Effector memory CD4-positive, alpha-beta T cell (primary cell): ENCODE data around the gene RDH13.
"Not testable (repeated sequence)": the region's sequence is repeated elsewhere in the genome, so short reads cannot be mapped to it uniquely, and the experiment has no call there.

Experiments
- DNase-seq, 3 donors: peaks; one replicate each; pipeline ENCODE4 v3.0.0-alpha.2; 2020
- H3K27ac ChIP-seq: 2 replicates; pipeline ENCODE4 v1.7.0; 2013; ENCODE audit warnings: mild to moderate bottlenecking, low read length, moderate library complexity; ENCODE audit not compliant: insufficient read depth, poor library complexity, severe bottlenecking
- H3K27me3 ChIP-seq: replicated peaks from 2 replicates; pipeline ENCODE4 v1.7.0; 2013; ENCODE audit warnings: mild to moderate bottlenecking, low read length; ENCODE audit not compliant: insufficient read depth, control insufficient read depth, poor library complexity, severe bottlenecking
- H3K36me3 ChIP-seq: 2 replicates; pipeline ENCODE4 v1.7.0; 2013; ENCODE audit warnings: mild to moderate bottlenecking, low read length, moderate library complexity; ENCODE audit not compliant: control insufficient read depth, insufficient read depth
- H3K4me1 ChIP-seq: 2 replicates; pipeline ENCODE4 v1.7.0; 2013; ENCODE audit warnings: low read length, mild to moderate bottlenecking; ENCODE audit not compliant: control insufficient read depth, insufficient read depth, poor library complexity, severe bottlenecking
- H3K4me3 ChIP-seq: 2 replicates; pipeline ENCODE4 v1.7.0; 2013; ENCODE audit warnings: low read length, low read depth, mild to moderate bottlenecking; ENCODE audit not compliant: insufficient read depth, poor library complexity, severe bottlenecking
- H3K9me3 ChIP-seq: 2 replicates; pipeline ENCODE4 v1.7.0; 2013; ENCODE audit warnings: mild to moderate bottlenecking, low read length, moderate library complexity; ENCODE audit not compliant: control insufficient read depth

RDH13 gene

DNA sequence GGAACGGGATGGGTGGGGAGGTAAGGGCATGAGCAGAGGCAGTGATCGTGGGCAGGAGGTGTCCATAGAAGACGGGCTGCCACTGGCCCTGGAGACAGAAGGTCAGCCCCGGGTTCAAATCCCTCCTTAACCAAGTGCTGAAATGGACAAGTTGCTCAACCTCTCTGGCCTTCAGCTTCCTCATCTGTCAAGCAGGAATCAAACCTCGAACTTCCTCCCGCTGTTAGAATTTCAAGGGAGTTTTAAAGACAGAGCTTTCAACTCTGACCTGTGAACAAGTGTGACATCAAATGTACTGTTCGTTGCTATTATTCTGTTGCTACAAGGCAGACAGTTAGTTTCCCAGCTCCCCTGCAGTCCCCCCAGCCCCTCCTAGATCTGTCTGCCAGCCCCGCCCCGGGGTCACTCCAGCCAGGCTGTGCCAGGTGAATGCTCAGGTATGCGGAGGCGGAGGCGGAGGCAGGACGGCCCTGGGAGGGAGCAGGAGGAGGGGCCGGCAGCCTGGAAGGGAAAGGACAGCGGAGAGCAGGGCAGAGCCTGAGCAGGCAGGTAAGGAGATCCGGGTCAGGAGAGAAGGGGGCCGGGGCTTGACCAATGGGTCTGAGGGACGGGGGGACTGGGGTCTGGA, 12.5 kb upstream of the RDH13 start, which contains the start of gene EPS8L1:
Gene EPS8L1, plus strand, starts transcription at position 499 of the 628 bp plus-strand sequence. CDS start 576 bp downstream, outside the sequence.
- Histone ChIP-seq H3K27me3 (peaks cover 14% of the 10 kb centered on the region), H3K27ac (no peak within 1 kb of the TSS), H3K4me1 (peaks cover 7% of the 10 kb centered on the region), H3K36me3 (no peaks in the 10 kb centered on the region), H3K4me3 (no peak within 1 kb of the TSS), H3K9me3 (no peaks in the 10 kb centered on the region)
- no peak for DNase-seq

DNA sequence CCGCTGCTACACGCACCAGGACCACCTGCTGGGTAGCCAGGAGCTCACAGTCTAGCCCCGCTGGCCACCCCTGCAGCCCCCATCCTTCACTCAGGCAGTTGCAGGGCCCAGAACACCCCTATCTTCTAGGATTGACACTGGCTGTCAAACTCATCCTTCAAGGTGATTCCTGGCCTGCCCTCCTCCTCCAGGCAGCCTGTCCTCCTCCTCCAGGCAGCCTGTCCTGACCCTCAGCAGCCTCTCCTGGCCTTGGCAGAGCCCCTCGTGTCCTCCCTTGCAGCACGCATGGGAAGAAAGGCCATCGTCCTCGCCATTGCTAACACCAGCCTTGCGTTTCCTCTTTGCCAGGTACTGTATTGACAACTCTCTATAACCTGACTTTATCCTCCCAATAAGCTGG, 9.0 kb upstream of the RDH13 start:
- Histone ChIP-seq H3K27me3 (peaks cover 19% of the 10 kb centered on the region), H3K27ac (no peak overlapping the region), H3K4me1 (peaks cover 11% of the 10 kb centered on the region), H3K36me3 (no peaks in the 10 kb centered on the region), H3K4me3 (no peak overlapping the region), H3K9me3 (no peaks in the 10 kb centered on the region)
- no peak for DNase-seq

DNA sequence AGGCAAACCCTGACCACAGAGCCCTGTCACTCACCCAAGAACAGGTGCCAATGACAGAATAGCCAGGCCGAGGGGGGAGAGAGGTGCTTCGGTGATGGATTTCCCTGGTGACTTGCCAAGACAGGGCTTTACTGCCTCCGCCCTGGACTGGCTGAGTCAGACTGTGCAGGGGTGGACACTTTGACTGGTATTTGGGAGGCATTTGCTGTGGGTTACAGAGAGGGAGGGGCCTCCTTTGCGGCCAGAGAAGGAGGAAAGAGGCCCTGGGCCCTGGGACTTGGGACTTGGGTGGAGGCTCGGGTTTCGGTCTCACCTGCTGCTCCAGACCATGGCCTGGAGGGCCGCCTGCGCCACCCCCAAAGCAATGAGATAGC, 8.2 kb upstream of the RDH13 start:
- H3K36me3 ChIP-seq: no peaks in the 10 kb centered on the region
- peaks cover 19% of the 10 kb centered on the region for H3K27me3 ChIP-seq
- H3K4me3 ChIP-seq: no peak overlapping the region
- H3K9me3 ChIP-seq: no peaks in the 10 kb centered on the region
- DNase-seq: no peak
- no peak overlapping the region for H3K27ac ChIP-seq
- peaks cover 11% of the 10 kb centered on the region for H3K4me1 ChIP-seq

DNA sequence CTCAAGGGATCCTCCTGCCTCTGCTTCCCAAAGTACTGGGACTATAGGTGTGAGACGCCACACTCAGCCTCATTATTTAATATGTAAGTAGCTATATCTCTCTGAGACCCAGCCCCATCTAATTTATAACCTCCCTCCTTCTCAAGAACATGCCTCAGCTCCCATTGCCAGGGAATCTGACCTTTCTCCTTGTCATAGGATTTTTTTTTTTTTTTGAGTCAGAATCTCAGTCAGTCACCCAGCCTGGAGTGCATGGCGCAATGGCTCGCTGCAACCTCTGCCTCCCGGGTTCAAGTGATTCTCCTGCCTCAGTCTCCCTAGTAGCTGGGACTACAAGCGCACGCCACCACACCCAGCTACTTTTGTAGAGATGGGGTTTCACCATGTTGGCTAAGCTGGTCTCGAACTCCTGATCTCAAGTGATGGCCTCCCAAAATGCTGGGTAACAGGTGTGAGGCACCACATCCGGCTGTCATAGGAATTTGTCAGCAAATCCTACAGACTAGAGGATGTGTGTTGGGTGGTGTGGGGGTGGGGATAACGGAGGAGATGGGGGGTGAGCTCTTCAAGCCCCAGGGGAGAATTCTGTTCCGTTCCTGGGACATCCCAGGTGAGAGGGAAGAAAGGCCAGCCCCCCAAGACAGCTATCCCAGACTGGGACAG, 7.6 kb upstream of the RDH13 start:
- Histone ChIP-seq H3K27me3 (peaks cover 19% of the 10 kb centered on the region), H3K27ac (no peak overlapping the region), H3K36me3 (no peaks in the 10 kb centered on the region), H3K9me3 (no peaks in the 10 kb centered on the region), H3K4me1 (peaks cover 11% of the 10 kb centered on the region), H3K4me3 (no peak overlapping the region)
- DNase-seq: no peak

DNA sequence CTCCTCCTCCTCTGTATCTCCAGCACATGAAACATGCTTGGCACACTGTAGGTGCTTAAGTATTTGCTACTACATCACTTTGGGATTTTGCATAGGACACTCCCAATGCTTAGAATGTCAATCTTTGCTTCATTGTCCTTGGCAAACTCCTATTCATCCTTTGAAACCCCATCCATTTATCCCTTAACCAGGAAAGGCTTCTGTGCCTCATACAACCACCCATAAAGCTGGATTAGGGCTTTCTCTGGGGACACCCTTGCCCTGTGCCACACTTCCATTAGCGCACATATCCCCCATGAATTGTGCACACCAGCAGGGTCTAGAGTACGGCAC, 6.9 kb upstream of the RDH13 start:
- H3K4me3 ChIP-seq: no peak overlapping the region
- no peak overlapping the region for H3K27ac ChIP-seq
- H3K36me3 ChIP-seq: no peaks in the 10 kb centered on the region
- H3K4me1 ChIP-seq: peaks cover 11% of the 10 kb centered on the region
- no peak for DNase-seq
- H3K9me3 ChIP-seq: no peaks in the 10 kb centered on the region
- H3K27me3 ChIP-seq: peaks cover 19% of the 10 kb centered on the region

DNA sequence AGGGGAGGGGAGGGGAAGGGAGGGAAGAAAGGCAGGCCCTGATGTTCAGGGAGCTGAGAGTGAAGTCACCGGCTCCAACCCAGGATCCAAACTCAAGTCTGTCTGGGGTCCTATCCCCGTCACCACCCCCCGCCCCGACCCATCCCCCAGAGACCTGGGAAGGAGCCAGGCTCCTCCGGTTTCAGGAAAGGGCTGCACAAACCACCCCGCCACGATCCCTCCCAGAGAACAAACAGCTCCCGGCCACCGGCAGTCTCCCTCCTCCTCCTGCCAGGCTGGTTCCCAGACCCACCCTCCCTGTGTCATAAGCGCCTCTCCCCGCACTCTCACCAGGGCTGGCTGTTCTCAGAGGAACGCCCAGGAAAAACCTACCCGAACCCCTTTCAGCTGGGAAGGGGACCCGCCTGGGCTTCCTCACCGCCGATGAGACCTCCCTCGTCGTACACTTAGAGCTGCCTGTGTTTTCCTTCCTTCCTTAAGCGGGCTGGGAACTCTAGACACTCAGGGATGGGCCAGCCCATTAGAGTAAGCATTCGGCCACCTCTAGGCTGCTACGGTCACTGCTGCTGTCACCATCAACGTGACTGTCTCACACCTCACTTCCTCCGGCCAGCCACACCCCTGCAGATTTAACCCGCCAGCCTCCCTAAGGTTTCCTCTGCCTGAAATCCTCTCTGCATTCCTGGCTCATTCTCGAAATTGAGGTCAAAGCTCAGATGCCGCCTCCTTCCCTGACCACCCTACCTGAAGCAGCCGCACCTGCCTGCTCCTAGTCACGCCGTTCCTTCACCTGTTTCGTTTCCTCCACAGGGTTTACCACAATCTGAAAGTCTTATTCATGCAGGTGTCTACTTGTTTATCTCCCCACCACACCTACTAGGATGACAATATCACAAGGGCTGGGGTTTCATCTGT, 6.3 kb upstream of the RDH13 start:
- H3K27ac ChIP-seq: no peak overlapping the region
- no peaks in the 10 kb centered on the region for H3K9me3 ChIP-seq
- DNase-seq: no peak
- H3K4me3 ChIP-seq: no peak overlapping the region
- H3K27me3 ChIP-seq: peaks cover 19% of the 10 kb centered on the region
- peaks cover 11% of the 10 kb centered on the region for H3K4me1 ChIP-seq
- no peaks in the 10 kb centered on the region for H3K36me3 ChIP-seq

DNA sequence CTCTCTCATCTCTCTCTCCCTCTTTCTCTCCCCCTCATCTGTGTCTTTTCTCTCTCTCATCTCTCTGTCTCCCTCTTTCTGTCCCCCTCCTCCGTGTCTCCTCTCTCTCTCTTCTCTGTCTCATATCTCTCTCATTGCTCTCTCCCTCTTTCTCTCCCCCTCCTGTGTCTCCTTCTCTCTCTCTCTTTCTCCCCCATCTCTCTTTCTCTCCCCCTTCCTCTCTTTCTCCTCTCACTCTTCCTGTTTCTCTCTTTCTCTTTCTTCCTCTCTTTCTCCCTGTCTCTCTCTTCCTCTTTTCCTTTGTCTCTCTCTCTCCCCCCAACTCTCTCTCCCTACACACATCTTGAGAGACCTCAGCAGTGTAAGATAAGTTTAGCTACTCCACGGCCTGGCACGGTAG, 4.9 kb upstream of the RDH13 start:
- no peak overlapping the region for H3K27ac ChIP-seq
- H3K27me3 ChIP-seq: peaks cover 19% of the 10 kb centered on the region
- no peaks in the 10 kb centered on the region for H3K9me3 ChIP-seq
- DNase-seq: no peak
- no peak overlapping the region for H3K4me3 ChIP-seq
- no peaks in the 10 kb centered on the region for H3K36me3 ChIP-seq
- H3K4me1 ChIP-seq: peaks cover 14% of the 10 kb centered on the region

DNA sequence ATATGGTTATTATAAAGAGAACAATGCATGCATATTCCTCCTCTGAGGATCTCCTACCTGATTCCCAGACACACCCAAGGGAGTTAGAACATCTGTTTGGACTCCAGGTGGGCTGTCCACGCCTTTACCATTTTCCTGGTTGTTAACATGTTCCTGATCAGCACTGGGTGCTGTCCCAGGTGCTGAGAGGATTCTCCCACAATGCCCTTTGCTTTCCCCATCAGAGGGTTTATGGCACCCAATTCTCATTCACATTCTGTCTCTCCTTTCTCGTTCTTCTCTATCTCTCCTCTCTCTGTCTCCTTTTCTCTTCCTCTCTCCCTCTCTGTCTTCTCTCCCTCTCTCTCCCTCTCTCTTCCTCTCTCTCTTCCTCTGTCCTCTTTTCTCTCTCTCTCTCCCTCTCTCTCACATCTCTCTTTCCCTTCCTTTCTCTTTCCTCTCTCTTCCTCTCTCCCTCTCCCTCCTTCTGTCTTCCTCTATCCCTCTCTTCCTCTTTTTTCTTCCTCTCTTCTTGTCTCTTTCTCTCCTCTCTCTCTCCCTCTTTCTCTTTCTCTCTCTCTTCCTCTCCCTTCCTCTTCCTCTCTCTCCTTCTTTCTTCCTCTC, 3.3 kb upstream of the RDH13 start:
- Histone ChIP-seq H3K9me3 (no peaks in the 10 kb centered on the region), H3K27ac (no peak overlapping the region), H3K4me3 (no peak overlapping the region), H3K4me1 (peaks cover 14% of the 10 kb centered on the region), H3K36me3 (no peaks in the 10 kb centered on the region), H3K27me3 (peaks cover 8% of the 10 kb centered on the region)
- no peak for DNase-seq

DNA sequence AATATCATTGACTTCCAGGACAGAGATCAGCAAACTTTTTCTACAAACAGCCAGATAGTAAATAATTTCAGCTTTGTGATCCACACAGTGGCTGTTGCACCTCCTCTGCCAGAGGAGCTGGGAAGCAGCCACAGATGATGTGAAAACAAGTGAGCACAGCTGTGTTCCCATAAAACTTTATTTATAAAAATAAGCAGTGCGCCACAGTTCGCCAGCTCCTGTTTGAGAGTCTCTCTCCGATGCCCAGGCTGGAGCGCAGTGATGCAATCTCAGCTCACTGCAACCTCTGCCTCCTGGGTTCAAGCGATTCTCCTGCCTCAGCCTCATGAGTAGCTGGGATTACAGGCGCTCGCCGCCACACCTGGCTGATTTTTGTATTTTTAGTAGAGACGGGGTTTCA, 2.6 kb upstream of the RDH13 start:
- H3K27me3 ChIP-seq, H3K9me3 ChIP-seq, DNase-seq, H3K36me3 ChIP-seq, H3K27ac ChIP-seq, H3K4me3 ChIP-seq: not testable (repeated sequence)
- peaks cover 14% of the 10 kb centered on the region for H3K4me1 ChIP-seq

DNA sequence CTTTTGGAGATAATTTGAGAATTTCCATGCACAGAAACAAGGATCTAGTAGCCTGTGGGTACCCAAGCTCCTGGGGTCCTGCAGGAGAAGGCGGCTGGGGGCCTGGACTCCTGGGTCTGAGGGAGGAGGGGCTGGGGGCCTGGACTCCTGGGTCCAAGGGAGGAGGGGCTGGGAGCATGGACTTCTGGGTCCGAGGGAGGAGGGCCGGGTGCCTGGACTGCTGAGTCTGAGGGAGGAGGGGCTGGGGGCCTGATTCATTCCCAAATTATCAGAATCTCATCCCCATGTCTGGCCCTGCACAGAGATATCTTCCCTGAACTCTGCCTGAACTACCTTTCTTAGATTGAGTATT, 520 bp upstream of the RDH13 start:
- Histone ChIP-seq H3K27me3 (peaks cover 4% of the 10 kb centered on the region), H3K9me3 (no peaks in the 10 kb centered on the region), H3K36me3 (no peaks in the 10 kb centered on the region), H3K4me3 (no peak overlapping the region), H3K4me1 (peaks cover 7% of the 10 kb centered on the region), H3K27ac (no peak overlapping the region)
- no peak for DNase-seq
